ENCODE data around the gene SLC23A2.

DNA sequence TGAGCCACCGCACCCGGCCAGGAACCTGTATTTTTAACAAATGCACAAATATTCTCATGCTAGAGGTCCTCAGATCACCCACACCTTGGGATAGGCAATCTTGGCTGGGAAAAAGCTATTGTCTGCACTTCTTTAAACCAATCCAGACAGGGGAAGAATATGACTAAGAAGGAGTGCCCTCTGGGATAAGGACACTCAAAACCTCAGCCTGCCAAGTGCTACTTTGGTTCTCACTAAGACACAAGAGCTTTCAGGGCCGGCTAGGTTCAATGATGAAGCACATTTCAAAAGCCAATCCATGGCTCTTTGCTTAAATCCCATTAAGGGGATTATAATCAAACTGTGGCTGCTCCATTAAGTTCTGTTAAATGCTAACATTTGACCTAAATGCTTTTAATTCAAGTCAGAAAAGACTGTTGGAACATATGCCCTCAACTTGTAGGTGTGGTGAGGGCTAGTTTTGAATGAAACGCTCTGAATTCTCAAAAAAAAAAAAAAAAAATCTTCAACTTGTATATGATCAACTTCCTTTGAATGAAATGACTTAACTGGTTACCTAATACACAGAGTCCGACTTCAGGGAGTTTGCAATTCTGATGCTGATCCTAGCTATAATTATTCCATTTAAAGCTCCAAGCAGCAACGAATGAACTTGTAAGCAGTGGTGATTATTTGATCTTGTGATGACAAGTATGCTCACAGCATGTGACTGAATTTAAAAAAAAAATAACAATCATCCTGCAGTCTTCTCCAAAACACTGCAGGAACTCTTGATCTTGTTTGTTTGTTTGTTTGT, 56.6 kb downstream of the SLC23A2 start:
- TF ChIP-seq, protein P1, sequence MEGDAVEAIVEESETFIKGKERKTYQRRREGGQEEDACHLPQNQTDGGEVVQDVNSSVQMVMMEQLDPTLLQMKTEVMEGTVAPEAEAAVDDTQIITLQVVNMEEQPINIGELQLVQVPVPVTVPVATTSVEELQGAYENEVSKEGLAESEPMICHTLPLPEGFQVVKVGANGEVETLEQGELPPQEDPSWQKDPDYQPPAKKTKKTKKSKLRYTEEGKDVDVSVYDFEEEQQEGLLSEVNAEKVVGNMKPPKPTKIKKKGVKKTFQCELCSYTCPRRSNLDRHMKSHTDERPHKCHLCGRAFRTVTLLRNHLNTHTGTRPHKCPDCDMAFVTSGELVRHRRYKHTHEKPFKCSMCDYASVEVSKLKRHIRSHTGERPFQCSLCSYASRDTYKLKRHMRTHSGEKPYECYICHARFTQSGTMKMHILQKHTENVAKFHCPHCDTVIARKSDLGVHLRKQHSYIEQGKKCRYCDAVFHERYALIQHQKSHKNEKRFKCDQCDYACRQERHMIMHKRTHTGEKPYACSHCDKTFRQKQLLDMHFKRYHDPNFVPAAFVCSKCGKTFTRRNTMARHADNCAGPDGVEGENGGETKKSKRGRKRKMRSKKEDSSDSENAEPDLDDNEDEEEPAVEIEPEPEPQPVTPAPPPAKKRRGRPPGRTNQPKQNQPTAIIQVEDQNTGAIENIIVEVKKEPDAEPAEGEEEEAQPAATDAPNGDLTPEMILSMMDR (IDR thresholded peaks at IDR 0.05; ENCODE audit: low read depth, low read length): no peak
- TF ChIP-seq EZH2phosphoT487 (IDR thresholded peaks at IDR 0.05; ENCODE audit: low read depth): no peak
